ENCODE results near the gene BIN2.

Gene BIN2

GRCh38 chr12:51360315-51360714 is 36.3 kb upstream of the BIN2 start:
- no peak overlapping the region for H3K27ac ChIP-seq (ENCODE audit: low read depth, low read length)
- no peak overlapping the region for H3K4me2 ChIP-seq (ENCODE audit: low read length)
- no peaks in the 10 kb centered on the region for H3F3A ChIP-seq (ENCODE audit: control insufficient read depth, insufficient read depth)
- peaks cover 21% of the 10 kb centered on the region for H3K4me1 ChIP-seq (ENCODE audit: control insufficient read depth, low read length)
- no peaks in the 10 kb centered on the region for H3K9me2 ChIP-seq (replicated peaks; ENCODE audit: control insufficient read depth, low read length)
- H4K20me1 ChIP-seq (ENCODE audit: control insufficient read depth, insufficient read depth, low read depth, low read length), result peaks cover 1% of the 10 kb centered on the region; the same call in 1 of the 2 replicates
- peaks cover 77% of the 10 kb centered on the region for H3K27me3 ChIP-seq (ENCODE audit: control insufficient read depth, low read length)
- H3K4me3 ChIP-seq (ENCODE audit: low read length), result no peak overlapping the region
- no peaks in the 10 kb centered on the region for H3K79me2 ChIP-seq (ENCODE audit: control insufficient read depth, low read length)
- H3K9me3 ChIP-seq (ENCODE audit: control insufficient read depth, insufficient read depth, low read length), result no peaks in the 10 kb centered on the region
- no peaks in the 10 kb centered on the region for H3K36me3 ChIP-seq (ENCODE audit: control insufficient read depth, low read length)
- TF ChIP-seq CTCF (IDR thresholded peaks at IDR 0.05; ENCODE audit: low read depth, low read length, poor library complexity, severe bottlenecking) (no peak), EZH2phosphoT487 (IDR thresholded peaks at IDR 0.05; ENCODE audit: borderline replicate concordance, low read length) (no peak; the same call in 1 of the 2 replicates)

- Histone ChIP-seq H3K27ac (ENCODE audit: low read depth, low read length) (no peak overlapping the region), H3K9me3 (ENCODE audit: control insufficient read depth, insufficient read depth, low read length) (no peaks in the 10 kb centered on the region), H3K4me2 (ENCODE audit: low read length) (no peak overlapping the region), H3K36me3 (ENCODE audit: control insufficient read depth, low read length) (no peaks in the 10 kb centered on the region), H3K79me2 (ENCODE audit: control insufficient read depth, low read length) (no peaks in the 10 kb centered on the region), H3F3A (ENCODE audit: control insufficient read depth, insufficient read depth) (no peaks in the 10 kb centered on the region), H3K4me3 (ENCODE audit: low read length) (no peak overlapping the region), H4K20me1 (ENCODE audit: control insufficient read depth, insufficient read depth, low read depth, low read length) (no peaks in the 10 kb centered on the region), H3K9me2 (replicated peaks; ENCODE audit: control insufficient read depth, low read length) (no peaks in the 10 kb centered on the region), H3K4me1 (ENCODE audit: control insufficient read depth, low read length) (peaks cover 21% of the 10 kb centered on the region), H3K27me3 (ENCODE audit: control insufficient read depth, low read length) (peaks cover 76% of the 10 kb centered on the region)
- no peak for TF ChIP-seq EZH2phosphoT487 (IDR thresholded peaks at IDR 0.05; ENCODE audit: borderline replicate concordance, low read length)
- TF ChIP-seq CTCF (IDR thresholded peaks at IDR 0.05; ENCODE audit: low read depth, low read length, poor library complexity, severe bottlenecking), result no peak
Observed at GRCh38 chr12:51359851-51360250, 35.9 kb upstream of the BIN2 start.

- H3K36me3 ChIP-seq (ENCODE audit: control insufficient read depth, low read length), result no peaks in the 10 kb centered on the region
- H3K27me3 ChIP-seq (ENCODE audit: control insufficient read depth, low read length), result peaks cover 71% of the 10 kb centered on the region
- H3F3A ChIP-seq (ENCODE audit: control insufficient read depth, insufficient read depth), result no peaks in the 10 kb centered on the region
- no peaks in the 10 kb centered on the region for H3K9me2 ChIP-seq (replicated peaks; ENCODE audit: control insufficient read depth, low read length)
- no peaks in the 10 kb centered on the region for H3K79me2 ChIP-seq (ENCODE audit: control insufficient read depth, low read length)
- no peaks in the 10 kb centered on the region; the same call in 1 of the 2 replicates for H4K20me1 ChIP-seq (ENCODE audit: control insufficient read depth, insufficient read depth, low read depth, low read length)
- H3K4me1 ChIP-seq (ENCODE audit: control insufficient read depth, low read length), result peaks cover 21% of the 10 kb centered on the region
- H3K9me3 ChIP-seq (ENCODE audit: control insufficient read depth, insufficient read depth, low read length), result no peaks in the 10 kb centered on the region
- no peak overlapping the region for H3K4me2 ChIP-seq (ENCODE audit: low read length)
- no peak overlapping the region for H3K4me3 ChIP-seq (ENCODE audit: low read length)
- H3K27ac ChIP-seq (ENCODE audit: low read depth, low read length), result no peak overlapping the region
- TF ChIP-seq CTCF (IDR thresholded peaks at IDR 0.05; ENCODE audit: low read depth, low read length, poor library complexity, severe bottlenecking) (no peak), EZH2phosphoT487 (IDR thresholded peaks at IDR 0.05; ENCODE audit: borderline replicate concordance, low read length) (no peak)
Observed at GRCh38 chr12:51358496-51358895, 34.5 kb upstream of the BIN2 start.
